Measurements from ENCODE around the gene LONP1. TPM values are rescaled to one million over a fixed set of nuclear protein-coding genes. Genes with fewer than 3 reads are reported as not detected.

The LONP1 gene
- polyA plus RNA-seq, 1 of the 3 experiments (the other 2 are of a cell fraction), result 111 TPM

- Histone ChIP-seq H3K4me2 (peak overlapping the region; percentile 85; the same call in 1 of the 2 replicates), H3K27ac (ENCODE audit: low read depth in 2 of 2, low read length in 1 of 2) (no peak overlapping the region; a peak in 1 of 4 replicates), H3K27me3 (ENCODE audit: insufficient read depth) (no peaks in the 10 kb centered on the region), H3K4me3 (ENCODE audit: low read depth in 2 of 2, low read length in 1 of 2) (peak overlapping the region in 1 of 2 experiments; percentile 68; a peak in 2 of 4 replicates), H3F3A (replicated peaks; ENCODE audit: insufficient read depth) (peaks cover 37% of the 10 kb centered on the region), H3K36me3 (replicated peaks in 1 of 2; ENCODE audit: control insufficient read depth in 1 of 2, insufficient read depth in 2 of 2, low read length in 1 of 2) (peaks cover 3 to 10% of the 10 kb centered on the region in 2 experiments), H3K9ac (no peak overlapping the region), H4K20me1 (ENCODE audit: insufficient read depth) (peaks cover 24% of the 10 kb centered on the region), H3K9me3 (no peaks in the 10 kb centered on the region), H2AFZ (ENCODE audit: low read depth) (no peak overlapping the region), H3K79me2 (ENCODE audit: insufficient read depth) (peaks cover 25% of the 10 kb centered on the region), H3K9me2 (no peaks in the 10 kb centered on the region), H3K4me1 (ENCODE audit: control insufficient read depth in 1 of 2, insufficient read depth in 2 of 2, low read depth in 1 of 2, low read length in 1 of 2) (peaks cover 0 to 15% of the 10 kb centered on the region in 2 experiments; a peak in 1 of 4 replicates)
- DNase-seq, result peak; percentile 40
- ChIA-PET CTCF (interaction anchor here (0.6 to 1.9 kb wide), 14 partner anchors 10 to 1417 kb away, joined by 3 to 14 read pairs (median 4); partner anchors contain the start of genes CATSPERD, LONP1, SAFB and SAFB2), POLR2A (interaction anchor here (0.6 to 1.0 kb wide), 2 partner anchors 27 to 65 kb away, joined by 3 read pairs; partner anchors contain the start of genes SAFB and SAFB2)
- TF ChIP-seq FOSL2 (IDR thresholded peaks at IDR 0.05; ENCODE audit: borderline replicate concordance, low read depth) (no peak), GATA2 (CRISPR knock-in tag; IDR thresholded peaks at IDR 0.05) (no peak)
- WGBS (ENCODE audit: low lambda C conversion rate), result 95% methylated on average over 27 of the region's 76 CpGs
Measured at GRCh38 chr19:5687360-5688198, 32.4 kb downstream of the LONP1 start.

GRCh38 chr19:5686647-5687359, 33.1 kb downstream of the LONP1 start:
- Histone ChIP-seq H3K27ac (ENCODE audit: low read depth in 2 of 2, low read length in 1 of 2) (peak overlapping the region; percentile 52 to 72; a peak in 2 of 4 replicates), H3F3A (replicated peaks; ENCODE audit: insufficient read depth) (peaks cover 29% of the 10 kb centered on the region), H3K9me2 (no peaks in the 10 kb centered on the region), H4K20me1 (ENCODE audit: insufficient read depth) (peaks cover 17% of the 10 kb centered on the region), H2AFZ (ENCODE audit: low read depth) (no peak overlapping the region), H3K27me3 (ENCODE audit: insufficient read depth) (no peaks in the 10 kb centered on the region), H3K4me2 (peak overlapping the region; percentile 85), H3K4me3 (ENCODE audit: low read depth in 2 of 2, low read length in 1 of 2) (peak overlapping the region; percentile 55 to 68), H3K4me1 (ENCODE audit: control insufficient read depth in 1 of 2, insufficient read depth in 2 of 2, low read depth in 1 of 2, low read length in 1 of 2) (peaks cover 0 to 15% of the 10 kb centered on the region in 2 experiments; a peak in 1 of 4 replicates), H3K9me3 (no peaks in the 10 kb centered on the region), H3K9ac (peak overlapping the region; percentile 57; the same call in 1 of the 2 replicates), H3K79me2 (ENCODE audit: insufficient read depth) (peaks cover 17% of the 10 kb centered on the region), H3K36me3 (replicated peaks in 1 of 2; ENCODE audit: control insufficient read depth in 1 of 2, insufficient read depth in 2 of 2, low read length in 1 of 2) (peaks cover 0 to 2% of the 10 kb centered on the region in 2 experiments)
- ChIA-PET CTCF (interaction anchor here (0.6 to 1.9 kb wide), 14 partner anchors 10 to 218 kb away, joined by 3 to 14 read pairs (median 3); partner anchors contain the start of genes CATSPERD, LONP1, SAFB and SAFB2), POLR2A (interaction anchor here (0.6 to 1.0 kb wide), 2 partner anchors 27 to 64 kb away, joined by 3 read pairs; partner anchors contain the start of genes SAFB and SAFB2)
- WGBS (ENCODE audit: low lambda C conversion rate), result 13% methylated on average over 9 of the region's 59 CpGs
- TF ChIP-seq FOXJ3 (CRISPR knock-in tag; IDR thresholded peaks at IDR 0.05) (no peak), FOXM1 (IDR thresholded peaks at IDR 0.05; ENCODE audit: low read depth) (no peak), MAX (IDR thresholded peaks at IDR 0.05; ENCODE audit: low read depth) (no peak), PBX3 (IDR thresholded peaks at IDR 0.05) (peak; percentile 52; the same call in 1 of the 2 replicates), NRF1 (IDR thresholded peaks at IDR 0.05; ENCODE audit: low read depth, low read length) (no peak), EZH2phosphoT487 (IDR thresholded peaks at IDR 0.05; ENCODE audit: borderline replicate concordance, low read depth) (no peak), NFIC (IDR thresholded peaks at IDR 0.05; ENCODE audit: borderline replicate concordance) (no peak), RCOR1 (IDR thresholded peaks at IDR 0.05; ENCODE audit: low read length) (peak; percentile 41; the same call in 1 of the 2 replicates), USF2 (IDR thresholded peaks at IDR 0.05; ENCODE audit: borderline replicate concordance, low read depth, low read length) (no peak), CTCF (IDR thresholded peaks at IDR 0.05) (peak; percentile 72), SMC3 (IDR thresholded peaks at IDR 0.05; ENCODE audit: low read depth, low read length) (peak; percentile 9; the same call in 1 of the 2 replicates), MXI1 (IDR thresholded peaks at IDR 0.05; ENCODE audit: low read depth, low read length) (peak; percentile 35; the same call in 1 of the 2 replicates), RAD21 (IDR thresholded peaks at IDR 0.05; ENCODE audit: low read length) (peak; percentile 52), CHD2 (IDR thresholded peaks at IDR 0.05; ENCODE audit: low read length, partially characterized antibody) (peak; percentile 60), SIN3A (IDR thresholded peaks at IDR 0.05; ENCODE audit: borderline replicate concordance, low read depth, low read length) (no peak), GATA2 (CRISPR knock-in tag; IDR thresholded peaks at IDR 0.05) (no peak), ELF1 (IDR thresholded peaks at IDR 0.05) (0 out of 2 replicates have a peak, but pooled peaks have one; percentile 53)
- peak; percentile 99 for DNase-seq
